GM12865 (cell line): ENCODE measurements around the gene MUC20.

Experiments used
- DNase-seq: peaks from one replicate; pipeline ENCODE4 v3.0.0; 2010; ENCODE audit warnings: low read depth
- H3K4me3 ChIP-seq: 2 replicates; pipeline ENCODE4 v1.5.1; 2011; ENCODE audit warnings: mild to moderate bottlenecking, low read depth, low read length, control low read depth
- TF ChIP-seq, protein P1 (sequence below): IDR thresholded peaks from 2 replicates; pipeline ENCODE4 v1.5.1; 2011; ENCODE audit warnings: low read length, control low read depth, low read depth, inconsistent platforms; ENCODE audit not compliant: insufficient read depth; ENCODE audit errors: missing control alignments

Gene MUC20

DNA sequence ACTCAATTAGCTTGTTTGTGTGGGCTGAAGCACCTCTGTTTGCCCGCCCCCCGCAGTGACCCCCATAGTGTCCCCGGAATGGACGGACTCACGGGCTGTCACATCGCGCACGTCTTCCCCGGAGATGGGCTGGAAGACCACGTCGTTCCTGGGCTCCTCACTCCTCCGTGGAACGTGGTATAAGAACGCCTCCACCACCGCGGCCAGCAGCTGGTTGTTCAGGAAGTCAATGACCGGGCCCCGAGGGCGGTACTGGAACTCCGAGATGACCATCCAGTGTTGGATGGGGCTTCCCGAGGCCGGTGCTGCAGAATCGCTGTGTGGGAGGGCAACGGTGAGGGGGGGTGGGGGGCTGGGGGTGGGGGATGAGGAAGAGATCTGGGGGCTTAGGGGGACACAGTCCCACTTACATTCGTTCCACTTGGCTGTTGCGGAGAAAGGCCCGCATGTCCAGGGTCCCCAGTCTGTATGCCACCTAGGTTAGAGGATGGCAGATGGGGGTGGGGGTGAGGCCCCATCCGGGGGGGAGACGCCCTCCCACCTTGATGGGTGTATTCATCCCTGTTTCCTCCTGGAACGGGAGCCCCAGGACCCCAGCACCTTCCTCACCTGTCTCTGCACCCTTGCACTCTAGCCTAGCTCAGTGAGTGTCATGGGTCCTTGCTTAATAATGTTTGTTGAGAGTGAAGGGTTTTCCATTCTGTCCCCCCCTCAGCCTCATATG is 30.2 kb downstream of the MUC20 start:
- TF ChIP-seq, protein P1, sequence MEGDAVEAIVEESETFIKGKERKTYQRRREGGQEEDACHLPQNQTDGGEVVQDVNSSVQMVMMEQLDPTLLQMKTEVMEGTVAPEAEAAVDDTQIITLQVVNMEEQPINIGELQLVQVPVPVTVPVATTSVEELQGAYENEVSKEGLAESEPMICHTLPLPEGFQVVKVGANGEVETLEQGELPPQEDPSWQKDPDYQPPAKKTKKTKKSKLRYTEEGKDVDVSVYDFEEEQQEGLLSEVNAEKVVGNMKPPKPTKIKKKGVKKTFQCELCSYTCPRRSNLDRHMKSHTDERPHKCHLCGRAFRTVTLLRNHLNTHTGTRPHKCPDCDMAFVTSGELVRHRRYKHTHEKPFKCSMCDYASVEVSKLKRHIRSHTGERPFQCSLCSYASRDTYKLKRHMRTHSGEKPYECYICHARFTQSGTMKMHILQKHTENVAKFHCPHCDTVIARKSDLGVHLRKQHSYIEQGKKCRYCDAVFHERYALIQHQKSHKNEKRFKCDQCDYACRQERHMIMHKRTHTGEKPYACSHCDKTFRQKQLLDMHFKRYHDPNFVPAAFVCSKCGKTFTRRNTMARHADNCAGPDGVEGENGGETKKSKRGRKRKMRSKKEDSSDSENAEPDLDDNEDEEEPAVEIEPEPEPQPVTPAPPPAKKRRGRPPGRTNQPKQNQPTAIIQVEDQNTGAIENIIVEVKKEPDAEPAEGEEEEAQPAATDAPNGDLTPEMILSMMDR, result no peak
- no peak overlapping the region for H3K4me3 ChIP-seq
- DNase-seq, result no peak

DNA sequence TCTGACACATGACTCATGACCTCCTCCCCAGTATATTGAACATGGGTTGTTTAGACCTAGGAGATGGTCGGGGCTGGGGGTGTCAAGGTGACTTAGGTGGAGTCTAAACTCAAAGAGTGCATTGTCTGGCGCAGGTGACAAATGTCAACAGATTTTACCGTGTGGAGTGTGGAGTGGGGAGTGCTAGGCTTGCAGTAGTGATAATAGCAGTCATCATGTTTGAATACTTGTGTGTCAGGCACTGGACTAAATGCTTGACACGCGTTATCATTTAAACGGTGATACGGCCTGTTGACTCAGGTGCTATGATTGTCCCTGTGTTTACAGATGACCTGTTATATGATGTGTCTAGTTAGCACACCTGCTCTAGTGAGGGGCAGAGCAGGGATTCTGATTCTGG is 30.8 kb downstream of the MUC20 start:
- TF ChIP-seq, protein P1, result no peak
- DNase-seq, result no peak
- H3K4me3 ChIP-seq, result no peak overlapping the region

DNA sequence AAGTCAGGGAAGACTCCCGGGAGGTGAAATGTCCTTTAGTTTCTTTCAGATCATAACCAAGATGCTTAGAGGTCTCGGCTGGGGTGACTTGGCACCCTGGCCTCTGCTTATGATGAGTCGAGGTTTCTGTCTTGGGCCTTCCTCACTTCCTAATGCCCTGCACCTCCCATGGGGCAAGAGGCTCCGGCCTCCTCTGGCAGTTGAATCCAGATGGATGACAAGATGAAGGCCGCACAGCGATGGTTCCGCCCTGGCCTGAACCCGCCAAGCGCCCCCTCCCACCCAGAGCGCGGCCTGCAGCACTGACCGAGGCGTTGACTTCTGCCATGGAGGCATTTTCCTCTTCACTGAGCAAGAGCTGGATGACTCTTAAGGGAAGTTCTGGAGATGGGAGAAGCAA is 31.3 kb downstream of the MUC20 start:
- H3K4me3 ChIP-seq, result no peak overlapping the region
- TF ChIP-seq, protein P1, result no peak
- DNase-seq, result no peak

- H3K4me3 ChIP-seq, result no peak overlapping the region
- TF ChIP-seq, protein P1, result no peak
- DNase-seq, result no peak
Observed at GRCh38 chr3:195752546-195753331, 32.0 kb downstream of the MUC20 start.

DNA sequence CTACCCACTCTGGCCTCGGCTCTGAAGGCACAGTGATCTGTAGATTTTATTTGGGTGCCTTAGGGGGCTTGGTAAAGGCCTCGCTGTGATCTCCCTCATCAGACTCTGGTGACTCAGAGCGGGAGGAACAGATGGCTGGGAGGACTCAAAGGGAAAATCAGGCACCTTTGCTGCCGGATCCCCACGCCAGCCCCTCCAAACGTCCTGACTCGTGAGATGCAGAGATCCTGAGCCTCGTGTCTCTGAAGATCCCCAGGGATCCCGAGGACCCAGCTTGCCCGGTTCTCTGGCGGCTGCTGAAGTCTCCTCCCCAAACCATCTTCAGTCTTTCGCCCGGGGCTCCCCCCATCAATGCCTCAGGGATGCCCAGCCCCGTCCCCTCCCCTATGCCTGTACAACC is 32.8 kb downstream of the MUC20 start:
- TF ChIP-seq, protein P1, result no peak
- H3K4me3 ChIP-seq, result no peak overlapping the region
- DNase-seq, result no peak

GRCh38 chr3:195754141-195754540 is 33.4 kb downstream of the MUC20 start:
- H3K4me3 ChIP-seq, result no peak overlapping the region
- TF ChIP-seq, protein P1, result no peak
- no peak for DNase-seq
